GM12878 (cell line): Measurements from ENCODE around the gene P2RY10. TPM values are rescaled to one million over a fixed set of nuclear protein-coding genes. Genes with fewer than 3 reads are reported as not detected.

Experiments used
- BACH1 ChIP-seq: fragments of 450-650 bp; IDR thresholded peaks from 2 replicates; pipeline ENCODE4 v1.6.1; 2017; ENCODE audit warnings: mild to moderate bottlenecking, borderline replicate concordance
- BCL11A ChIP-seq: IDR thresholded peaks from 2 replicates; pipeline ENCODE4 v1.6.1; 2011; ENCODE audit warnings: low read depth, low read length
- BMI1 ChIP-seq: fragments of 450-650 bp; IDR thresholded peaks from 2 replicates; pipeline ENCODE4 v1.6.1; 2016; ENCODE audit warnings: mild to moderate bottlenecking, moderate library complexity, borderline replicate concordance
- BRCA1 ChIP-seq: IDR thresholded peaks from 2 replicates; pipeline ENCODE4 v1.6.1; 2011; ENCODE audit warnings: low read depth, low read length, improper control_type of control experiment
- CBX5 ChIP-seq: sonication (generic); IDR thresholded peaks from 2 replicates; pipeline ENCODE4 v1.6.1; 2016; ENCODE audit warnings: low read depth, moderate library complexity, mild to moderate bottlenecking, inconsistent platforms
- CEBPB ChIP-seq, 2 experiments: fragments of 150-350 bp in 1 of 2; IDR thresholded peaks; 2 replicates each; pipeline ENCODE4 v1.6.1; 2012 to 2014; ENCODE audit warnings: low read depth in 2 of 2, low read length in 2 of 2, borderline replicate concordance in 1 of 2, inconsistent platforms in 1 of 2
- CREM ChIP-seq: IDR thresholded peaks from 2 replicates; pipeline ENCODE4 v1.6.1; 2014; ENCODE audit warnings: antibody characterized with exemption, low read depth
- E4F1 ChIP-seq: fragments of 450-650 bp; IDR thresholded peaks from 2 replicates; pipeline ENCODE4 v1.6.1; 2018; ENCODE audit warnings: borderline replicate concordance, mild to moderate bottlenecking; ENCODE audit not compliant: partially characterized antibody
- EED ChIP-seq: sonication (generic); IDR thresholded peaks from 2 replicates; pipeline ENCODE4 v1.6.1; 2016; ENCODE audit warnings: antibody characterized with exemption, low read depth
- ESRRA ChIP-seq: IDR thresholded peaks from 2 replicates; pipeline ENCODE4 v1.6.1; 2012; ENCODE audit warnings: mild to moderate bottlenecking, low read length, improper control_type of control experiment
- MAX ChIP-seq: IDR thresholded peaks from 2 replicates; pipeline ENCODE4 v1.6.1; 2012; ENCODE audit warnings: low read depth, low read length, improper control_type of control experiment
- MLLT1 ChIP-seq: fragments of 450-650 bp; IDR thresholded peaks from 2 replicates; pipeline ENCODE4 v1.6.1; 2016; ENCODE audit warnings: mild to moderate bottlenecking
- NFYA ChIP-seq: IDR thresholded peaks from 2 replicates; pipeline ENCODE4 v1.6.1; 2011; ENCODE audit warnings: low read depth, mild to moderate bottlenecking, low read length, improper control_type of control experiment, borderline replicate concordance
- PML ChIP-seq: IDR thresholded peaks from 2 replicates; pipeline ENCODE4 v1.6.1; 2012; ENCODE audit warnings: low read length, inconsistent platforms
- POLR2AphosphoS5 ChIP-seq: IDR thresholded peaks from 2 replicates; pipeline ENCODE4 v1.6.1; 2011; ENCODE audit warnings: mild to moderate bottlenecking, low read length, inconsistent platforms
- POU2F2 ChIP-seq: IDR thresholded peaks from 3 replicates; pipeline ENCODE4 v1.6.1; 2011; ENCODE audit warnings: low read depth, mild to moderate bottlenecking, low read length, borderline replicate concordance
- PRDM15 ChIP-seq: fragments of 450-650 bp; formaldehyde crosslinking; IDR thresholded peaks from 2 replicates; pipeline ENCODE4 v1.4.0; 2020; ENCODE audit warnings: mild to moderate bottlenecking, moderate library complexity
- SREBF1 ChIP-seq: IDR thresholded peaks from 2 replicates; pipeline ENCODE4 v1.6.1; 2012; ENCODE audit warnings: mild to moderate bottlenecking, low read length
- SREBF2 ChIP-seq: IDR thresholded peaks from 2 replicates; pipeline ENCODE4 v1.6.1; 2012; ENCODE audit warnings: mild to moderate bottlenecking, low read length
- SRF ChIP-seq, 2 experiments: IDR thresholded peaks; 2 replicates each; pipeline ENCODE4 v1.6.1; 2011; ENCODE audit warnings: low read depth in 2 of 2, low read length in 2 of 2, mild to moderate bottlenecking in 1 of 2, moderate library complexity in 1 of 2
- SUPT20H ChIP-seq: IDR thresholded peaks from 2 replicates; pipeline ENCODE4 v1.6.1; 2011; ENCODE audit warnings: low read depth, mild to moderate bottlenecking, low read length, moderate library complexity, borderline replicate concordance; ENCODE audit not compliant: control insufficient read depth
- WRNIP1 ChIP-seq: IDR thresholded peaks from 2 replicates; pipeline ENCODE4 v1.6.1; 2011; ENCODE audit warnings: low read depth, low read length, improper control_type of control experiment, borderline replicate concordance
- YBX1 ChIP-seq: fragments of 450-650 bp; IDR thresholded peaks from 2 replicates; pipeline ENCODE4 v1.6.1; 2016; ENCODE audit warnings: antibody characterized with exemption
- ZNF384 ChIP-seq: IDR thresholded peaks from 2 replicates; pipeline ENCODE4 v1.6.1; 2012; ENCODE audit warnings: low read depth, mild to moderate bottlenecking, low read length, improper control_type of control experiment, borderline replicate concordance
- polyA plus RNA-seq, 11 experiments: library from polyadenylated mRNA; depleted of rRNA in 4 of 11; unstranded in 6 of 11; stranded (reverse) in 5 of 11; fragments of >200 nt; fragmentation: Nextera tagmentation in 4 of 11; fragmentation: Illumina TruSeq in 1 of 11; extraction: Ambion mirVana in 4 of 11; extraction: Trizol in 1 of 11; gene quantifications; 1 replicate in 1 of 11; 2 replicates in 10 of 11; pipeline versions ENCODE4 v1.2.1 to v1.2.3, GENCODE V29; 2011 to 2016; ENCODE audit warnings: inconsistent platforms in 2 of 11, missing spikeins in 2 of 11, low read depth in 1 of 11
- total RNA-seq, 4 experiments: library from RNA; depleted of rRNA in 3 of 4; stranded (reverse); fragments of >200 nt in 3 of 4; fragmentation: Illumina TruSeq in 1 of 4; extraction: Trizol in 1 of 4; gene quantifications; 2 replicates each; pipeline versions ENCODE4 v1.2.1 to v1.2.3, GENCODE V29; 2013 to 2021

P2RY10 gene
- total and polyA plus RNA-seq, 10 of the 15 experiments (the other 5 are each of a cell fraction or from before 2014, with no cell fraction given) = 43.8 to 288 (median 72.1) TPM

GRCh38 chrX:78923198-78924015, 21.8 kb upstream of the P2RY10 start (continued):
- no peak for TF ChIP-seq MLLT1
- no peak for TF ChIP-seq NFYA
- no peak for TF ChIP-seq PRDM15 (CRISPR knock-in tag)
- peak; percentile 60 for TF ChIP-seq EED
- TF ChIP-seq POU2F2 = no peak
- TF ChIP-seq E4F1 = no peak
- no peak for TF ChIP-seq CEBPB (IDR thresholded peaks at IDR 0.05; ENCODE audit: borderline replicate concordance in 1 of 2, low read depth in 2 of 2, low read length in 2 of 2)
- no peak for TF ChIP-seq PML
- peak; percentile 41; the same call in 1 of the 2 replicates for TF ChIP-seq CREM
- TF ChIP-seq SREBF2 = no peak
- TF ChIP-seq SUPT20H = no peak
- TF ChIP-seq BACH1 = peak; percentile 88; the same call in 1 of the 2 replicates
- TF ChIP-seq SREBF1 = no peak
- no peak for TF ChIP-seq ESRRA
- 0 out of 2 replicates have a peak, but pooled peaks have one; percentile 36 for TF ChIP-seq BMI1
- TF ChIP-seq BRCA1 = no peak
- TF ChIP-seq SRF (IDR thresholded peaks at IDR 0.05; ENCODE audit: low read depth in 2 of 2, low read length in 2 of 2) = no peak
- TF ChIP-seq BCL11A = peak; percentile 64
- no peak for TF ChIP-seq ZNF384
- TF ChIP-seq MAX = no peak
- TF ChIP-seq WRNIP1 = no peak
- TF ChIP-seq YBX1 = no peak
- TF ChIP-seq POLR2AphosphoS5 = peak; percentile 71; the same call in 1 of the 2 replicates
- peak; percentile 61 for TF ChIP-seq CBX5
